Lung (tissue), 12 donors: ENCODE data around the gene BPIFB6. TPM values are rescaled to one million over a fixed set of nuclear protein-coding genes. Genes with fewer than 3 reads are reported as not detected.

Source experiments
- ATAC-seq: fragments of 200-7000 bp; cut with Tn5 transposase; one replicate; pipeline ENCODE4 v1.9.1; 2020; ENCODE audit warnings: moderate number of reproducible peaks; ENCODE audit not compliant: insufficient read depth, low FRiP score
- DNase-seq, 3 donors: peaks; one replicate each; pipeline ENCODE4 v3.0.0-alpha.2; 2013 to 2017
- H3K27ac ChIP-seq, 2 donors: one replicate each; pipeline ENCODE4 v1.5.1; 2013; ENCODE audit warnings: mild to moderate bottlenecking in 2 of 2, moderate library complexity in 2 of 2, control low read depth in 1 of 2, inconsistent platforms in 1 of 2, low read depth in 1 of 2, low read length in 1 of 2
- H3K27me3 ChIP-seq, 3 donors: one replicate each; pipeline ENCODE4 v1.5.1; 2013; ENCODE audit warnings: low read length in 2 of 3; ENCODE audit not compliant: control insufficient read depth in 3 of 3, insufficient read depth in 3 of 3
- H3K36me3 ChIP-seq, 4 donors: one replicate each; pipeline ENCODE4 v1.5.1; 2013; ENCODE audit warnings: low read length in 4 of 4, mild to moderate bottlenecking in 1 of 4, moderate library complexity in 1 of 4; ENCODE audit not compliant: control insufficient read depth in 4 of 4, insufficient read depth in 4 of 4
- H3K4me1 ChIP-seq, 5 donors: one replicate each; pipeline ENCODE4 v1.5.1; 2013; ENCODE audit warnings: low read length in 5 of 5, mild to moderate bottlenecking in 2 of 5, moderate library complexity in 1 of 5; ENCODE audit not compliant: control insufficient read depth in 5 of 5, insufficient read depth in 5 of 5
- H3K4me3 ChIP-seq: one replicate; pipeline ENCODE4 v1.5.1; 2013; ENCODE audit warnings: mild to moderate bottlenecking, control low read depth, moderate library complexity
- H3K9ac ChIP-seq, 2 donors: one replicate each; pipeline ENCODE4 v1.5.1; 2013; ENCODE audit warnings: low read length in 2 of 2, control low read depth in 1 of 2; ENCODE audit not compliant: insufficient read depth in 1 of 2
- H3K9me3 ChIP-seq, 4 donors: one replicate each; pipeline ENCODE4 v1.5.1; 2013; ENCODE audit warnings: low read length in 3 of 4, mild to moderate bottlenecking in 1 of 4, moderate library complexity in 1 of 4; ENCODE audit not compliant: control insufficient read depth in 4 of 4, insufficient read depth in 3 of 4
- CTCF ChIP-seq: IDR thresholded peaks from 2 replicates; pipeline ENCODE4 v1.5.1; 2012; ENCODE audit warnings: mild to moderate bottlenecking; ENCODE audit errors: control extremely low read depth, extremely low read depth
- WGBS, 2 donors: extraction: QIAGEN DNeasy Blood & Tissue Kit; methylation state at CpG; one replicate each; pipeline ENCODE4 v1.1.7; 2013; 5-methylcytosine and 5-hydroxymethylcytosine counted together
- polyA plus RNA-seq, 2 donors: library from polyadenylated mRNA; stranded (reverse); fragments of 200-250 nt; gene quantifications; one replicate each; pipeline ENCODE4 v1.2.1, GENCODE V29; 2013
- total RNA-seq, 2 donors: library from RNA; depleted of rRNA in 1 of 2; stranded (reverse); fragments of >200 nt in 1 of 2; gene quantifications; one replicate each; pipeline ENCODE4 v1.2.1, GENCODE V29; 2014 to 2021
- donor health status: control.
- donor health status: control.
- donor health status: Bipolar disorder and iron deficiency.
- donor health status: healthy.
- donor health status: DM: yes; HTN: yes; CAD: no.

The BPIFB6 gene
- total and polyA plus RNA-seq, 4 donors: not detected

GRCh38 chr20:32989507-32990283 is 41.8 kb upstream of the BPIFB6 start:
- Histone ChIP-seq H3K9me3 (no peaks in the 10 kb centered on the region), H3K27me3 (peaks cover 0 to 3% (median 0%) of the 10 kb centered on the region in 3 donors), H3K4me1 (peaks cover 0 to 2% (median 0%) of the 10 kb centered on the region in 5 donors), H3K4me3 (no peak overlapping the region), H3K36me3 (no peaks in the 10 kb centered on the region), H3K27ac (no peak overlapping the region), H3K9ac (no peak overlapping the region)
- DNase-seq (no peak), ATAC-seq (no peak)
- 84 to 93% methylated on average over 14 of the region's 14 CpGs for WGBS, 2 donors
- no peak for TF ChIP-seq CTCF

GRCh38 chr20:32990426-32990825 is 41.0 kb upstream of the BPIFB6 start:
- Histone ChIP-seq H3K27ac (no peak overlapping the region), H3K4me3 (no peak overlapping the region), H3K27me3 (peaks cover 0 to 3% (median 0%) of the 10 kb centered on the region in 3 donors), H3K4me1 (peaks cover 0 to 2% (median 0%) of the 10 kb centered on the region in 5 donors), H3K9ac (no peak overlapping the region), H3K36me3 (no peaks in the 10 kb centered on the region), H3K9me3 (no peaks in the 10 kb centered on the region)
- no peak for TF ChIP-seq CTCF
- ATAC-seq (no peak), DNase-seq (no peak)
- WGBS, 2 donors: 76 to 87% methylated on average over 3 of the region's 3 CpGs

DNA sequence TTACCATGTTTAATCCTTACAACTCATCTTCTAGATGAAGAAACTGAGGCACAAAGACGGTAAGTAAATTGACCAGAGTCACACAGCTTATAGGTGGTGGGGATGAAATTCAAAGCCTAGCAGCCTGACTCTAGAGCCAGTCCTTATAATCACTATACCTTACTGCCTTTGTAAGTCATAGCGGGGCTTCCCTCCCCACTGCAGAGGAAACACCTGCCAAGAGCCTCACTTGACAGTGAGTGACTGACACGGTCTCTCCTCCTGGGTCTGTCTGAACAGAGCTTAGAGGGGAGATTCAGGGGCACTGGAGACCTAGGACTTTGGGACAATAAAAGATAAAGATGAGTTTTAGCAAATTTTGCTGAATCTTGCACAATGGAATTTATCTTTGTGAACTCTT is 40.1 kb upstream of the BPIFB6 start:
- H3K27me3 ChIP-seq: no peaks in the 10 kb centered on the region
- TF ChIP-seq CTCF: no peak
- WGBS, 2 donors: 47 to 48% methylated on average over 3 of the region's 3 CpGs
- H3K4me1 ChIP-seq: peaks cover 0 to 2% (median 0%) of the 10 kb centered on the region in 5 donors
- H3K36me3 ChIP-seq: no peaks in the 10 kb centered on the region
- no peak overlapping the region for H3K27ac ChIP-seq
- DNase-seq: no peak
- H3K4me3 ChIP-seq: no peak overlapping the region
- ATAC-seq: no peak
- H3K9me3 ChIP-seq: no peaks in the 10 kb centered on the region
- H3K9ac ChIP-seq: no peak overlapping the region
